Keratinocyte (primary cell): Measurements from ENCODE around the gene ASZ1.

ENCODE experiments used
- EZH2 ChIP-seq: IDR thresholded peaks from one replicate; pipeline ENCODE4 v1.6.1; 2012; ENCODE audit warnings: inconsistent platforms, mild to moderate bottlenecking, low read length, moderate library complexity
- TF ChIP-seq, protein P1 (sequence below), 3 experiments: IDR thresholded peaks in 1 of 3; conservative IDR thresholded peaks in 1 of 3; optimal IDR thresholded peaks in 1 of 3; 2 replicates in 2 of 3; 3 replicates in 1 of 3; pipeline versions ENCODE3 to v1.5.1; 2011; ENCODE audit warnings: low read length in 3 of 3, mild to moderate bottlenecking in 3 of 3, moderate library complexity in 2 of 3, control low read depth in 1 of 3, inconsistent platforms in 1 of 3; ENCODE audit not compliant: insufficient read depth in 2 of 3; ENCODE audit errors: extremely low read depth in 1 of 3

DNA sequence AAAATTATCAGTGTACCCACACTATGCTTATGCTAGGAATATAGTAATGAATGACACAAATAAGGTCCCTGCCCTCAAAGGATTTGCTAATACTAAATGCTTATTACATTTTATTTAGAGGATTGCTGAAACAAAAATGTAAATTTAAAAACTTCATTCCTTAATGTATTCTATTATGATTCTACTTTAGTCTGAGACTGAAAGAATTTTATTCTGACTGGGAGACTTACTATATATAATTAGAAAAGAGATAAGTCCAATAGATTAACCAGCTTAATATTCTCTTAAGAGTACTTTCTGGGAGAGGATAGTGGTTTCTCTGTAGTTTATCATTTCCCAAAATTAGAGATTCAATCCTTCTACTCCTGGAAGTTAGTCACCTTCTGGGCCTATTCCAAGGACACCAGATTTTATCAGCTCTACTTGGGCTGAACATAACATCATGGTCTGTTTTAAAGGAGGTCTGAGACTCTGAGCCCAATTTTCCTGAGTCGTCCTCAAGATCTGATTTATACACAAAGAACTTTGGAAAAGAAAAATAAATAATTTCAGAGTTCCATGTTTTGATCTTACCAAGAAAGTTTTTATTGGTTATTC is 41.1 kb downstream of the ASZ1 start:
- TF ChIP-seq, protein P1, sequence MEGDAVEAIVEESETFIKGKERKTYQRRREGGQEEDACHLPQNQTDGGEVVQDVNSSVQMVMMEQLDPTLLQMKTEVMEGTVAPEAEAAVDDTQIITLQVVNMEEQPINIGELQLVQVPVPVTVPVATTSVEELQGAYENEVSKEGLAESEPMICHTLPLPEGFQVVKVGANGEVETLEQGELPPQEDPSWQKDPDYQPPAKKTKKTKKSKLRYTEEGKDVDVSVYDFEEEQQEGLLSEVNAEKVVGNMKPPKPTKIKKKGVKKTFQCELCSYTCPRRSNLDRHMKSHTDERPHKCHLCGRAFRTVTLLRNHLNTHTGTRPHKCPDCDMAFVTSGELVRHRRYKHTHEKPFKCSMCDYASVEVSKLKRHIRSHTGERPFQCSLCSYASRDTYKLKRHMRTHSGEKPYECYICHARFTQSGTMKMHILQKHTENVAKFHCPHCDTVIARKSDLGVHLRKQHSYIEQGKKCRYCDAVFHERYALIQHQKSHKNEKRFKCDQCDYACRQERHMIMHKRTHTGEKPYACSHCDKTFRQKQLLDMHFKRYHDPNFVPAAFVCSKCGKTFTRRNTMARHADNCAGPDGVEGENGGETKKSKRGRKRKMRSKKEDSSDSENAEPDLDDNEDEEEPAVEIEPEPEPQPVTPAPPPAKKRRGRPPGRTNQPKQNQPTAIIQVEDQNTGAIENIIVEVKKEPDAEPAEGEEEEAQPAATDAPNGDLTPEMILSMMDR (optimal IDR thresholded peaks at IDR 0.05 in 1 of 3, IDR thresholded peaks at IDR 0.05 in 1 of 3, conservative IDR thresholded peaks at IDR 0.05 in 1 of 3; ENCODE audit: extremely low read depth in 1 of 3, insufficient read depth in 2 of 3, low read length in 3 of 3), result no peak
- no peak for TF ChIP-seq EZH2
